IMR-90 (cell line): Measurements from ENCODE around the gene AGMO. TPM values are rescaled to one million over a fixed set of nuclear protein-coding genes. Genes with fewer than 3 reads are reported as not detected.

Source experiments
- ATAC-seq: fragments of 200-7000 bp; cut with Tn5 transposase; 2 replicates; pipeline ENCODE4 v1.9.1; 2020; ENCODE audit warnings: low read depth, mild to moderate bottlenecking, moderate library complexity
- BruUV-seq: library from RNA; stranded (reverse); fragments of 400-500 nt; replicated peaks from 2 replicates; lab custom pipeline; 2021; lab: Mats Ljungman, UMichigan
- CTCF ChIA-PET: fragments of 300-600 bp; formaldehyde crosslinking; extraction: SDS; loops from one replicate; lab custom pipeline; 2021; ENCODE audit warnings: antibody characterized with exemption; lab: Yijun Ruan, JAX
- POLR2A ChIA-PET: fragments of 300-600 bp; sonication (Branson Sonifier 250); formaldehyde crosslinking; loops from one replicate; lab custom pipeline; 2022; ENCODE audit warnings: antibody characterized with exemption; ENCODE audit not compliant: unreplicated experiment; lab: Charles Lee
- DNase-seq: peaks from one replicate; pipeline ENCODE4 v3.0.0; 2013
- H2AFZ ChIP-seq: replicated peaks from 2 replicates; pipeline ENCODE3; 2013; ENCODE audit warnings: low read length, mild to moderate bottlenecking; ENCODE audit not compliant: poor library complexity
- H2AK5ac ChIP-seq: 2 replicates; pipeline ENCODE4 v1.6.1; 2013; ENCODE audit warnings: low read depth, low read length, inconsistent platforms
- H2AK9ac ChIP-seq: replicated peaks from 2 replicates; pipeline ENCODE3; 2013; ENCODE audit warnings: mild to moderate bottlenecking, low read depth, low read length, moderate library complexity; ENCODE audit not compliant: poor library complexity
- H2BK120ac ChIP-seq: 2 replicates; pipeline ENCODE4 v1.6.1; 2013; ENCODE audit warnings: low read depth, low read length, inconsistent platforms
- H2BK15ac ChIP-seq: 3 replicates; pipeline ENCODE4 v1.6.1; 2013; ENCODE audit warnings: low read depth, low read length, inconsistent platforms
- H2BK20ac ChIP-seq: 2 replicates; pipeline ENCODE4 v1.6.1; 2013; ENCODE audit warnings: low read depth, mild to moderate bottlenecking, inconsistent platforms, low read length, moderate library complexity
- H2BK5ac ChIP-seq: 2 replicates; pipeline ENCODE4 v1.6.1; 2013; ENCODE audit warnings: mild to moderate bottlenecking, low read depth, low read length, inconsistent platforms; ENCODE audit not compliant: poor library complexity, severe bottlenecking
- H3K14ac ChIP-seq: replicated peaks from 2 replicates; pipeline ENCODE4 v1.6.1; 2013; ENCODE audit warnings: low read depth, low read length, inconsistent platforms
- H3K18ac ChIP-seq: 2 replicates; pipeline ENCODE4 v1.6.1; 2013; ENCODE audit warnings: low read depth, low read length, control low read depth
- H3K23ac ChIP-seq: 2 replicates; pipeline ENCODE4 v1.6.1; 2013; ENCODE audit warnings: low read depth, low read length, inconsistent platforms
- H3K27ac ChIP-seq: 2 replicates; pipeline ENCODE4 v1.5.1; 2013; ENCODE audit warnings: mild to moderate bottlenecking, control low read depth, low read length; ENCODE audit not compliant: insufficient read depth
- H3K27me3 ChIP-seq: 2 replicates; pipeline ENCODE4 v1.6.1; 2013; ENCODE audit warnings: low read length; ENCODE audit not compliant: control insufficient read depth, insufficient read depth
- H3K36me3 ChIP-seq: 2 replicates; pipeline ENCODE4 v1.6.1; 2013; ENCODE audit warnings: low read length, mixed read lengths; ENCODE audit not compliant: control insufficient read depth, insufficient read depth
- H3K4ac ChIP-seq: 2 replicates; pipeline ENCODE4 v1.6.1; 2013; ENCODE audit warnings: low read depth, low read length, inconsistent platforms
- H3K4me1 ChIP-seq: 2 replicates; pipeline ENCODE4 v1.6.1; 2013; ENCODE audit warnings: low read length, mixed read lengths; ENCODE audit not compliant: control insufficient read depth, insufficient read depth
- H3K4me2 ChIP-seq: 2 replicates; pipeline ENCODE4 v1.6.1; 2013; ENCODE audit warnings: low read depth, mild to moderate bottlenecking, control low read depth, low read length, moderate library complexity
- H3K4me3 ChIP-seq: 2 replicates; pipeline ENCODE4 v1.5.1; 2013; ENCODE audit warnings: low read depth, mild to moderate bottlenecking, control low read depth, low read length, moderate library complexity; ENCODE audit not compliant: insufficient read depth
- H3K56ac ChIP-seq: 2 replicates; pipeline ENCODE4 v1.6.1; 2013; ENCODE audit warnings: low read length, inconsistent platforms; ENCODE audit not compliant: insufficient read depth; ENCODE audit errors: extremely low read depth
- H3K79me1 ChIP-seq, 2 experiments: 2 replicates each; pipeline ENCODE4 v1.6.1; 2013; ENCODE audit warnings: low read length in 2 of 2, inconsistent platforms in 1 of 2, low read depth in 1 of 2
- H3K9ac ChIP-seq: 2 replicates; pipeline ENCODE4 v1.6.1; 2013; ENCODE audit warnings: low read depth, low read length, control low read depth
- H3K9me1 ChIP-seq: 2 replicates; pipeline ENCODE4 v1.6.1; 2013; ENCODE audit warnings: low read length, inconsistent platforms; ENCODE audit not compliant: insufficient read depth
- H3K9me3 ChIP-seq: 2 replicates; pipeline ENCODE4 v1.6.1; 2013; ENCODE audit warnings: low read length; ENCODE audit not compliant: control insufficient read depth, insufficient read depth
- H4K20me1 ChIP-seq: 2 replicates; pipeline ENCODE4 v1.6.1; 2013; ENCODE audit warnings: low read length, inconsistent platforms; ENCODE audit not compliant: insufficient read depth
- H4K5ac ChIP-seq: 2 replicates; pipeline ENCODE4 v1.6.1; 2013; ENCODE audit warnings: mild to moderate bottlenecking, low read depth, low read length, control low read depth
- H4K8ac ChIP-seq, 2 experiments: 2 replicates each; pipeline ENCODE4 v1.6.1; 2013; ENCODE audit warnings: low read depth in 2 of 2, low read length in 2 of 2, control low read depth in 1 of 2, inconsistent platforms in 1 of 2
- H4K91ac ChIP-seq: 2 replicates; pipeline ENCODE4 v1.6.1; 2013; ENCODE audit warnings: low read depth, low read length, inconsistent platforms; ENCODE audit not compliant: insufficient read depth
- BHLHE40 ChIP-seq: fragments of 150-350 bp; IDR thresholded peaks from 2 replicates; pipeline ENCODE4 v1.6.1; 2016; ENCODE audit warnings: mild to moderate bottlenecking, low read depth, low read length
- CEBPB ChIP-seq: IDR thresholded peaks from 2 replicates; pipeline ENCODE4 v1.6.1; 2012; ENCODE audit warnings: low read depth, low read length, improper control_type of control experiment
- CHD1 ChIP-seq: IDR thresholded peaks from 2 replicates; pipeline ENCODE4 v1.6.1; 2012; ENCODE audit warnings: low read depth, low read length, improper control_type of control experiment
- CTCF ChIP-seq: conservative IDR thresholded peaks from 2 replicates; pipeline ENCODE4 v1.5.1; 2012; ENCODE audit warnings: mild to moderate bottlenecking, low read depth, low read length, improper control_type of control experiment
- ELK1 ChIP-seq: fragments of 150-350 bp; IDR thresholded peaks from 2 replicates; pipeline ENCODE4 v1.6.1; 2016; ENCODE audit warnings: low read depth, mild to moderate bottlenecking, low read length, moderate library complexity, borderline replicate concordance
- MAFK ChIP-seq: IDR thresholded peaks from 2 replicates; pipeline ENCODE4 v1.6.1; 2012; ENCODE audit warnings: low read depth, low read length, improper control_type of control experiment
- MAZ ChIP-seq: IDR thresholded peaks from 2 replicates; pipeline ENCODE4 v1.6.1; 2012; ENCODE audit warnings: low read depth, mild to moderate bottlenecking, low read length, improper control_type of control experiment, moderate library complexity, borderline replicate concordance
- MXI1 ChIP-seq: IDR thresholded peaks from 2 replicates; pipeline ENCODE4 v1.6.1; 2012; ENCODE audit warnings: low read depth, mild to moderate bottlenecking, low read length, moderate library complexity, borderline replicate concordance
- NFE2L2 ChIP-seq: fragments of 150-350 bp; IDR thresholded peaks from 2 replicates; pipeline ENCODE4 v1.6.1; 2016; ENCODE audit warnings: low read depth, mild to moderate bottlenecking, low read length
- POLR2A ChIP-seq: IDR thresholded peaks from 2 replicates; pipeline ENCODE4 v1.6.1; 2012; ENCODE audit warnings: mild to moderate bottlenecking, low read depth, low read length
- RAD21 ChIP-seq: IDR thresholded peaks from 2 replicates; pipeline ENCODE4 v1.6.1; 2012; ENCODE audit warnings: low read length, improper control_type of control experiment
- RCOR1 ChIP-seq: IDR thresholded peaks from 2 replicates; pipeline ENCODE4 v1.6.1; 2012; ENCODE audit warnings: mild to moderate bottlenecking, low read length, improper control_type of control experiment; ENCODE audit not compliant: insufficient replicate concordance
- RFX5 ChIP-seq: IDR thresholded peaks from 2 replicates; pipeline ENCODE4 v1.8.0; 2012; ENCODE audit warnings: low read depth, mild to moderate bottlenecking, low read length, moderate library complexity
- SMC3 ChIP-seq: fragments of 150-350 bp; IDR thresholded peaks from 2 replicates; pipeline ENCODE4 v1.6.1; 2016; ENCODE audit warnings: low read depth, mild to moderate bottlenecking, antibody characterized with exemption, low read length, moderate library complexity
- USF2 ChIP-seq: fragments of 150-350 bp; IDR thresholded peaks from 2 replicates; pipeline ENCODE4 v1.6.1; 2017; ENCODE audit warnings: mild to moderate bottlenecking, antibody characterized with exemption, low read length, low read depth
- WGBS, 2 experiments: methylation state at CpG; one replicate each; pipeline versions ENCODE4 v1.1.5 to v1.1.7; 2013; ENCODE audit warnings: missing lambda C conversion rate in 2 of 2; ENCODE audit not compliant: insufficient read length in 1 of 2; ENCODE audit errors: extremely low coverage in 2 of 2; 5-methylcytosine and 5-hydroxymethylcytosine counted together
- dilution Hi-C: fragments of 300-500 bp; cut with HindIII; formaldehyde crosslinking; loops from one replicate; pipeline ENCODE4 v1.14.3; 2018; ENCODE audit warnings: low sequenced_read_pairs; ENCODE audit not compliant: unreplicated experiment
- in situ Hi-C: fragments of 300-500 bp; cut with MboI; formaldehyde crosslinking; loops from 3 replicates; pipeline ENCODE4 v1.14.3; 2019; ENCODE audit warnings: low sequenced_read_pairs, inconsistent platforms, mixed read lengths
- intact Hi-C: fragments of 100-400 bp; cut with micrococcal nuclease; formaldehyde crosslinking; loops from 2 replicates; pipeline ENCODE4 v1.10.0; 2022
- polyA plus RNA-seq, 3 experiments: library from polyadenylated mRNA; depleted of rRNA; stranded (reverse); fragments of >200 nt; gene quantifications; 2 replicates each; pipeline ENCODE4 v1.2.3, GENCODE V29; 2012; ENCODE audit warnings: low replicate concordance in 1 of 3
- total RNA-seq: library from RNA; depleted of rRNA; stranded (reverse); fragments of >200 nt; gene quantifications from 2 replicates; pipeline ENCODE4 v1.2.3, GENCODE V29; 2012

The AGMO gene
- total and polyA plus RNA-seq, 2 of the 4 experiments (the other 2 are of a cell fraction): not detected

GRCh38 chr7:15245831-15246230 is 316.0 kb downstream of the AGMO start:
- POLR2A ChIA-PET: no interaction called here
- no TSS peak for BruUV-seq

More at GRCh38 chr7:15245831-15246230, 316.0 kb downstream of the AGMO start:
- no CpG with 5 or more reads among the region's 2 CpGs for WGBS, 2 experiments
- Histone ChIP-seq H3K9me1 (no peaks in the 10 kb centered on the region), H4K20me1 (no peaks in the 10 kb centered on the region), H2AK5ac (no peak overlapping the region), H2BK20ac (no peak overlapping the region), H4K91ac (no peak overlapping the region), H3K56ac (no peak overlapping the region), H2AK9ac (no peak overlapping the region), H3K36me3 (no peaks in the 10 kb centered on the region), H4K8ac (no peak overlapping the region), H3K18ac (no peak overlapping the region), H3K4me1 (no peaks in the 10 kb centered on the region), H3K4ac (no peak overlapping the region), H2BK15ac (no peak overlapping the region), H4K5ac (no peak overlapping the region), H2BK5ac (no peak overlapping the region), H2AFZ (no peak overlapping the region), H3K14ac (no peak overlapping the region), H3K27me3 (no peaks in the 10 kb centered on the region), H3K4me2 (no peak overlapping the region), H3K23ac (no peak overlapping the region), H2BK120ac (no peak overlapping the region), H3K4me3 (no peak overlapping the region), H3K9me3 (no peaks in the 10 kb centered on the region), H3K79me1 (no peaks in the 10 kb centered on the region), H3K27ac (no peak overlapping the region), H3K9ac (no peak overlapping the region)
- in situ Hi-C loops (no loop called here), intact Hi-C loops (no loop called here), dilution Hi-C loops (no loop called here)
- TF ChIP-seq ELK1: no peak
- no peak for TF ChIP-seq USF2
- TF ChIP-seq MXI1: no peak
- TF ChIP-seq SMC3: no peak
- no peak for TF ChIP-seq CEBPB
- no peak for TF ChIP-seq RCOR1
- TF ChIP-seq CHD1: no peak
- no peak for TF ChIP-seq RFX5
- TF ChIP-seq MAFK: no peak
- no peak for TF ChIP-seq POLR2A
- TF ChIP-seq CTCF: no peak
- TF ChIP-seq NFE2L2: no peak
- no peak for TF ChIP-seq BHLHE40
- no peak for TF ChIP-seq RAD21
- TF ChIP-seq MAZ: no peak
- CTCF ChIA-PET: no interaction called here
- no peak for ATAC-seq
- no peak for DNase-seq
